PC-9 (cell line): ENCODE data around the gene KCTD14. TPM values are rescaled to one million over a fixed set of nuclear protein-coding genes. Genes with fewer than 3 reads are reported as not detected.

ENCODE experiments used
- BruUV-seq: library from RNA; stranded (reverse); fragments of 400-500 nt; replicated peaks from 2 replicates; lab custom pipeline; 2021; lab: Mats Ljungman, UMichigan
- CTCF ChIA-PET: fragments of 300-600 bp; sonication (Branson Sonifier 250); formaldehyde crosslinking; loops from one replicate; lab custom pipeline; 2022; ENCODE audit warnings: antibody characterized with exemption; lab: Charles Lee
- POLR2A ChIA-PET: fragments of 300-600 bp; sonication (Branson Sonifier 250); formaldehyde crosslinking; loops from one replicate; lab custom pipeline; 2022; ENCODE audit warnings: antibody characterized with exemption; ENCODE audit not compliant: unreplicated experiment; lab: Charles Lee
- DNase-seq, 2 experiments: peaks; one replicate each; pipeline versions ENCODE4 v3.0.0 to v3.0.0-alpha.2; 2015 to 2022; ENCODE audit warnings: mixed read lengths in 1 of 2
- H2AFZ ChIP-seq: fragments of 200-600 bp; sonication (generic); 2 replicates; pipeline ENCODE4 v1.8.1; 2017; ENCODE audit warnings: antibody characterized with exemption
- H3F3A ChIP-seq: fragments of 200-600 bp; sonication (generic); 2 replicates; pipeline ENCODE4 v1.8.1; 2017; ENCODE audit warnings: antibody characterized with exemption, mild to moderate bottlenecking, low read depth; ENCODE audit not compliant: insufficient read depth
- H3K27ac ChIP-seq: fragments of 200-600 bp; sonication (generic); 2 replicates; pipeline ENCODE4 v1.6.1; 2016; ENCODE audit warnings: mixed run types
- H3K27me3 ChIP-seq: fragments of 200-600 bp; sonication (generic); 2 replicates; pipeline ENCODE4 v1.6.1; 2016; ENCODE audit warnings: low read depth, mixed run types; ENCODE audit not compliant: insufficient read depth
- H3K36me3 ChIP-seq: fragments of 200-600 bp; sonication (generic); 2 replicates; pipeline ENCODE4 v1.6.1; 2016; ENCODE audit warnings: low read depth, mixed run types
- H3K4me1 ChIP-seq: fragments of 200-600 bp; sonication (generic); replicated peaks from 2 replicates; pipeline ENCODE4 v1.6.1; 2016; ENCODE audit warnings: mixed run types; ENCODE audit not compliant: insufficient read depth
- H3K4me2 ChIP-seq: fragments of 200-600 bp; sonication (generic); 2 replicates; pipeline ENCODE4 v1.6.1; 2017; ENCODE audit warnings: mixed run types
- H3K4me3 ChIP-seq: fragments of 200-600 bp; sonication (generic); 2 replicates; pipeline ENCODE4 v1.6.1; 2016; ENCODE audit warnings: mixed run types
- H3K79me2 ChIP-seq: fragments of 200-600 bp; sonication (generic); 2 replicates; pipeline ENCODE4 v1.6.1; 2017; ENCODE audit warnings: low read depth, mixed run types
- H3K9me2 ChIP-seq: fragments of 200-600 bp; sonication (generic); 2 replicates; pipeline ENCODE4 v1.8.1; 2017; ENCODE audit warnings: mild to moderate bottlenecking; ENCODE audit not compliant: insufficient read depth
- H3K9me3 ChIP-seq: fragments of 200-600 bp; sonication (generic); 2 replicates; pipeline ENCODE4 v1.8.1; 2016; ENCODE audit warnings: low read depth; ENCODE audit not compliant: insufficient read depth
- H4K20me1 ChIP-seq: fragments of 200-600 bp; sonication (generic); 2 replicates; pipeline ENCODE4 v1.8.1; 2017; ENCODE audit not compliant: insufficient read depth
- EZH2 ChIP-seq: fragments of 200-600 bp; sonication (generic); IDR thresholded peaks from 2 replicates; pipeline ENCODE4 v1.8.0; 2017; ENCODE audit warnings: antibody characterized with exemption, low read depth
- intact Hi-C: fragments of 100-400 bp; cut with micrococcal nuclease; formaldehyde crosslinking; loops from one replicate; pipeline ENCODE4 v1.10.0; 2022; ENCODE audit not compliant: unreplicated experiment
- total RNA-seq: library from RNA; stranded (reverse); gene quantifications from 2 replicates; pipeline ENCODE4 v1.2.3, GENCODE V29; 2021
- TF ChIP-seq, protein P1 (sequence below): fragments of 200-600 bp; sonication (generic); conservative IDR thresholded peaks from 2 replicates; pipeline ENCODE4 v1.6.1; 2017; ENCODE audit warnings: mixed run types, antibody characterized with exemption, mild to moderate bottlenecking, moderate library complexity

Gene KCTD14
- total RNA-seq, 1 experiment from 2014 or later = 21.3 TPM

GRCh38 chr11:77966338-77966737, 56.7 kb downstream of the KCTD14 start:
- DNase-seq = no peak
- Histone ChIP-seq H3K27me3 (no peaks in the 10 kb centered on the region), H3K79me2 (no peaks in the 10 kb centered on the region), H4K20me1 (no peaks in the 10 kb centered on the region), H3K9me2 (no peaks in the 10 kb centered on the region), H3K4me3 (no peak overlapping the region), H3K9me3 (no peaks in the 10 kb centered on the region), H3K4me1 (no peaks in the 10 kb centered on the region), H3K4me2 (no peak overlapping the region), H3F3A (no peaks in the 10 kb centered on the region), H2AFZ (no peak overlapping the region), H3K27ac (no peak overlapping the region), H3K36me3 (no peaks in the 10 kb centered on the region)
- no TSS peak for BruUV-seq
- no peak for TF ChIP-seq EZH2
- TF ChIP-seq, protein P1, sequence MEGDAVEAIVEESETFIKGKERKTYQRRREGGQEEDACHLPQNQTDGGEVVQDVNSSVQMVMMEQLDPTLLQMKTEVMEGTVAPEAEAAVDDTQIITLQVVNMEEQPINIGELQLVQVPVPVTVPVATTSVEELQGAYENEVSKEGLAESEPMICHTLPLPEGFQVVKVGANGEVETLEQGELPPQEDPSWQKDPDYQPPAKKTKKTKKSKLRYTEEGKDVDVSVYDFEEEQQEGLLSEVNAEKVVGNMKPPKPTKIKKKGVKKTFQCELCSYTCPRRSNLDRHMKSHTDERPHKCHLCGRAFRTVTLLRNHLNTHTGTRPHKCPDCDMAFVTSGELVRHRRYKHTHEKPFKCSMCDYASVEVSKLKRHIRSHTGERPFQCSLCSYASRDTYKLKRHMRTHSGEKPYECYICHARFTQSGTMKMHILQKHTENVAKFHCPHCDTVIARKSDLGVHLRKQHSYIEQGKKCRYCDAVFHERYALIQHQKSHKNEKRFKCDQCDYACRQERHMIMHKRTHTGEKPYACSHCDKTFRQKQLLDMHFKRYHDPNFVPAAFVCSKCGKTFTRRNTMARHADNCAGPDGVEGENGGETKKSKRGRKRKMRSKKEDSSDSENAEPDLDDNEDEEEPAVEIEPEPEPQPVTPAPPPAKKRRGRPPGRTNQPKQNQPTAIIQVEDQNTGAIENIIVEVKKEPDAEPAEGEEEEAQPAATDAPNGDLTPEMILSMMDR = no peak
- ChIA-PET POLR2A (no interaction called here), CTCF (no interaction called here)
- intact Hi-C loops = no loop called here

Other genes with a start within 250 kb of the KCTD14 start
- 110 and 124 TPM in 2 replicates for gene RSF1, start 202.6 kb downstream of the KCTD14 start, total RNA-seq
- 39.8 and 59.3 TPM in 2 replicates for gene AAMDC, start 202.1 kb downstream of the KCTD14 start, total RNA-seq
- 43.9 and 53.8 TPM in 2 replicates for gene INTS4, start 28.6 kb downstream of the KCTD14 start, total RNA-seq
- gene THRSP, start 40.6 kb upstream of the KCTD14 start, total RNA-seq = 0.72 TPM in 1 of 2 replicates, not detected in the other
- gene NDUFC2, start 56.6 kb upstream of the KCTD14 start, total RNA-seq = 380 and 394 TPM in 2 replicates
- 63.4 and 67.5 TPM in 2 replicates for gene ALG8, start 116.3 kb upstream of the KCTD14 start, total RNA-seq
- 16.1 and 16.5 TPM in 2 replicates for gene KCTD21, start 165.3 kb upstream of the KCTD14 start, total RNA-seq
- 12.8 and 13.5 TPM in 2 replicates for gene USP35, start 165.6 kb upstream of the KCTD14 start, total RNA-seq